ENCODE data around the gene KIF5B.
A peak's percentile ranks its signal among the peaks of the same experiment; 100 is the strongest.

Gene KIF5B

GRCh38 chr10:32004161-32004591 is 52.0 kb downstream of the KIF5B start:
- H3K27ac ChIP-seq, result peak overlapping the region; percentile 19; the same call in 1 of the 2 replicates
- CTCF ChIA-PET, result interaction anchor here (0.6 to 1.1 kb wide), 2 partner anchors 78 to 142 kb away, joined by 3 to 4 read pairs; no protein-coding TSS in a partner anchor
- TF ChIP-seq, protein P1, sequence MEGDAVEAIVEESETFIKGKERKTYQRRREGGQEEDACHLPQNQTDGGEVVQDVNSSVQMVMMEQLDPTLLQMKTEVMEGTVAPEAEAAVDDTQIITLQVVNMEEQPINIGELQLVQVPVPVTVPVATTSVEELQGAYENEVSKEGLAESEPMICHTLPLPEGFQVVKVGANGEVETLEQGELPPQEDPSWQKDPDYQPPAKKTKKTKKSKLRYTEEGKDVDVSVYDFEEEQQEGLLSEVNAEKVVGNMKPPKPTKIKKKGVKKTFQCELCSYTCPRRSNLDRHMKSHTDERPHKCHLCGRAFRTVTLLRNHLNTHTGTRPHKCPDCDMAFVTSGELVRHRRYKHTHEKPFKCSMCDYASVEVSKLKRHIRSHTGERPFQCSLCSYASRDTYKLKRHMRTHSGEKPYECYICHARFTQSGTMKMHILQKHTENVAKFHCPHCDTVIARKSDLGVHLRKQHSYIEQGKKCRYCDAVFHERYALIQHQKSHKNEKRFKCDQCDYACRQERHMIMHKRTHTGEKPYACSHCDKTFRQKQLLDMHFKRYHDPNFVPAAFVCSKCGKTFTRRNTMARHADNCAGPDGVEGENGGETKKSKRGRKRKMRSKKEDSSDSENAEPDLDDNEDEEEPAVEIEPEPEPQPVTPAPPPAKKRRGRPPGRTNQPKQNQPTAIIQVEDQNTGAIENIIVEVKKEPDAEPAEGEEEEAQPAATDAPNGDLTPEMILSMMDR (conservative IDR thresholded peaks at IDR 0.05; ENCODE audit: low read depth), result no peak
- POLR2A ChIA-PET (ENCODE audit: low non-redundant PET), result interaction anchor here (0.6 kb wide), 1 partner anchor 1293 kb away, joined by 6 read pairs; no protein-coding TSS in a partner anchor
- no peak for DNase-seq (ENCODE audit: low spot score)

- ChIA-PET CTCF (no interaction called here), POLR2A (ENCODE audit: low non-redundant PET) (no interaction called here)
Measured at GRCh38 chr10:32002531-32002930, 53.7 kb downstream of the KIF5B start.

GRCh38 chr10:32000937-32001336 is 55.3 kb downstream of the KIF5B start:
- ChIA-PET POLR2A (ENCODE audit: low non-redundant PET) (no interaction called here), CTCF (interaction anchor here (0.6 to 0.9 kb wide), 2 partner anchors 25 to 71 kb away, joined by 5 to 7 read pairs; no protein-coding TSS in a partner anchor)
- TF ChIP-seq, protein P1 (conservative IDR thresholded peaks at IDR 0.05; ENCODE audit: low read depth), result no peak
- H3K27ac ChIP-seq, result no peak overlapping the region
- no peak for DNase-seq (ENCODE audit: low spot score)

More at GRCh38 chr10:32002531-32002930, 53.7 kb downstream of the KIF5B start:
- no peak for DNase-seq (ENCODE audit: low spot score)
- H3K27ac ChIP-seq, result no peak overlapping the region
- TF ChIP-seq, protein P1 (conservative IDR thresholded peaks at IDR 0.05; ENCODE audit: low read depth), result no peak

DNA sequence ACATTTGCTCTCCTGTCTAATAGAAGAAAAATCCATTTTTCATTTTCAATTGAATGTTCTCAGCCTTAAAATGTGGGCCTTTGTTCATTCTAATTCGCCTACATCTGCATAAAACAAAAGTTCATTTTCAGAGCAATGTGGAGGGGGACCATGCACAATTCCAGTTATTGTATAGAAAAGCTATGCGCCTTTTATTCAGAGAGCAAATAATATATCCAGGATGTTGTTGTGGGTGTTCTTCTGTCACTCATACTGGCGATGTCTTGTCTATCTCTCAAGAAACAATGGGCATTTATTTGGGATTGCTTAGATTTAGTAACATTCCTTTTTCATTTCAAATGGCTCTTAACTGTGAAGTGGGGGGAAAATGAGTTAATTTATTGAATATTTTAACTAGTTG is 56.4 kb downstream of the KIF5B start:
- H3K27ac ChIP-seq, result no peak overlapping the region
- ChIA-PET CTCF (interaction anchor here (0.6 kb wide), 1 partner anchor 128 kb away, joined by 3 read pairs; no protein-coding TSS in a partner anchor), POLR2A (ENCODE audit: low non-redundant PET) (no interaction called here)
- no peak for DNase-seq (ENCODE audit: low spot score)
- TF ChIP-seq, protein P1 (conservative IDR thresholded peaks at IDR 0.05; ENCODE audit: low read depth), result no peak

- DNase-seq (ENCODE audit: low spot score), result peak; percentile 7
- ChIA-PET POLR2A (ENCODE audit: low non-redundant PET) (no interaction called here), CTCF (no interaction called here)
- H3K27ac ChIP-seq, result no peak overlapping the region
- TF ChIP-seq, protein P1 (conservative IDR thresholded peaks at IDR 0.05; ENCODE audit: low read depth), result no peak
Measured at GRCh38 chr10:31999070-31999660, 57.1 kb downstream of the KIF5B start.

DNA sequence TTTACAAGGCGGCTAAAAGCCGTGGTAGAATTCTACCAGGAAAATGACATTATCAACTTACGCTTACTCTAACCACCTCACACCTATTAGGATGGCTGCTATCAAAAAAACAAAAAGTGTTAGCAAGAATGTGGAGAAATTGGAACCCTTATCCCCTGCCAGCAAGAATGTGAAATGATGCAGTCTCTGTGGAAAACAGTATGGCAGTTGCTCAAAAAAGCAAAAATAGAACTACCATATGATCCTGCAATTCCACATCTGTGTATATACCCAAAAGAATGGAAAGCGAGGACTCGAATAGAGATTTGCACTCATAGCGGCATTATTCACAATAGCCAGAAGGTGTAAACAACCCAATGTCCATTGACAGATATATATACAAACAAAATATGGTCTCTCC is 61.3 kb downstream of the KIF5B start:
- TF ChIP-seq, protein P1 (conservative IDR thresholded peaks at IDR 0.05; ENCODE audit: low read depth), result no peak
- H3K27ac ChIP-seq, result no peak overlapping the region
- no peak for DNase-seq (ENCODE audit: low spot score)
- POLR2A ChIA-PET (ENCODE audit: low non-redundant PET), result no interaction called here
- CTCF ChIA-PET, result no interaction called here

All from RWPE1 (cell line).